NCI-H2227 (cell line): Measurements from ENCODE around the gene JAKMIP1.
"Not testable (repeated sequence)": the region's sequence is repeated elsewhere in the genome, so short reads cannot be mapped to it uniquely, and the experiment has no call there.

Experiments used
- DNase-seq: peaks from one replicate; lab custom pipeline; 2025; ENCODE audit not compliant: unreplicated experiment; lab: John Stamatoyannopoulos, UW

Gene JAKMIP1

GRCh38 chr4:6229671-6230501, 29.5 kb upstream of the JAKMIP1 start:
- DNase-seq, result no peak

GRCh38 chr4:6229095-6229494, 28.7 kb upstream of the JAKMIP1 start:
- no peak for DNase-seq

- DNase-seq, result no peak
Observed at GRCh38 chr4:6228158-6229067, 28.1 kb upstream of the JAKMIP1 start.

GRCh38 chr4:6227412-6228157, 27.2 kb upstream of the JAKMIP1 start:
- DNase-seq, result no peak

GRCh38 chr4:6226506-6226905, 26.2 kb upstream of the JAKMIP1 start:
- no peak for DNase-seq

GRCh38 chr4:6225469-6225868, 25.1 kb upstream of the JAKMIP1 start:
- no peak for DNase-seq

- peak; percentile 5 for DNase-seq
Observed at GRCh38 chr4:6224735-6225134, 24.4 kb upstream of the JAKMIP1 start.

- peak; percentile 34 for DNase-seq
Observed at GRCh38 chr4:6222761-6223292, 22.5 kb upstream of the JAKMIP1 start.

- peak; percentile 86 for DNase-seq
Observed at GRCh38 chr4:6221851-6222760, 21.8 kb upstream of the JAKMIP1 start.

GRCh38 chr4:6221301-6221850, 21.0 kb upstream of the JAKMIP1 start:
- peak; percentile 59 for DNase-seq

GRCh38 chr4:6217716-6218381, 17.5 kb upstream of the JAKMIP1 start:
- no peak for DNase-seq

- no peak for DNase-seq
Observed at GRCh38 chr4:6216588-6216987, 16.2 kb upstream of the JAKMIP1 start.

- no peak for DNase-seq
Observed at GRCh38 chr4:6209921-6210320, 9.6 kb upstream of the JAKMIP1 start.

GRCh38 chr4:6209291-6209690, 8.9 kb upstream of the JAKMIP1 start:
- DNase-seq, result not testable (repeated sequence)

GRCh38 chr4:6208416-6208815, 8.1 kb upstream of the JAKMIP1 start:
- DNase-seq, result no peak

- DNase-seq, result no peak
Observed at GRCh38 chr4:6207602-6208001, 7.3 kb upstream of the JAKMIP1 start.

GRCh38 chr4:6206771-6207290, 6.5 kb upstream of the JAKMIP1 start:
- no peak for DNase-seq

- DNase-seq, result no peak
Observed at GRCh38 chr4:6205973-6206372, 5.6 kb upstream of the JAKMIP1 start.

- no peak for DNase-seq
Observed at GRCh38 chr4:6205567-6205931, 5.2 kb upstream of the JAKMIP1 start.
